LNCAP (cell line): ENCODE data around the gene FAM13A.
A peak's percentile ranks its signal among the peaks of the same experiment; 100 is the strongest.

ENCODE experiments used
- TF ChIP-seq, protein P1 (sequence below): fragments of 450-650 bp; IDR thresholded peaks from 2 replicates; pipeline ENCODE4 v1.5.1; 2017; ENCODE audit warnings: mild to moderate bottlenecking

The FAM13A gene

DNA sequence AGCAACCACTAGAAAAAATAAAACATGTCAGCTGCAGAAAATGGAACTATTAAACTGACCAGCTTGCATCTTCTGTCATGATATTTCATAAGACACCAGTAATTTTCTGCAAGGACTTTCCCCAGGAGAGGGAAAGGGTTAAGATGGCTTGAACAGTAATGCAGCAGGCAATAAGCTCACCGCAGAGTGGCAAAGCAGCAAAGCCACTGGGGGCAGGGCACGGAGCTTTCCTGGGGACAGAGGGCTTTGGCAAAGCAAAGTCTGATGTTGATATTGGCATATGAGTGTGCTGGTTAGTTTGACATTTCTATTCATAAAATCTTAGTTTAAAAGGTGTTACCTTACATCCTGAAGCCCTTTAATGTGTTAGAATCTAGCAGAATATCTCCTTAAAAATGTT lies 304.2 kb downstream of the FAM13A start:
- TF ChIP-seq, protein P1, sequence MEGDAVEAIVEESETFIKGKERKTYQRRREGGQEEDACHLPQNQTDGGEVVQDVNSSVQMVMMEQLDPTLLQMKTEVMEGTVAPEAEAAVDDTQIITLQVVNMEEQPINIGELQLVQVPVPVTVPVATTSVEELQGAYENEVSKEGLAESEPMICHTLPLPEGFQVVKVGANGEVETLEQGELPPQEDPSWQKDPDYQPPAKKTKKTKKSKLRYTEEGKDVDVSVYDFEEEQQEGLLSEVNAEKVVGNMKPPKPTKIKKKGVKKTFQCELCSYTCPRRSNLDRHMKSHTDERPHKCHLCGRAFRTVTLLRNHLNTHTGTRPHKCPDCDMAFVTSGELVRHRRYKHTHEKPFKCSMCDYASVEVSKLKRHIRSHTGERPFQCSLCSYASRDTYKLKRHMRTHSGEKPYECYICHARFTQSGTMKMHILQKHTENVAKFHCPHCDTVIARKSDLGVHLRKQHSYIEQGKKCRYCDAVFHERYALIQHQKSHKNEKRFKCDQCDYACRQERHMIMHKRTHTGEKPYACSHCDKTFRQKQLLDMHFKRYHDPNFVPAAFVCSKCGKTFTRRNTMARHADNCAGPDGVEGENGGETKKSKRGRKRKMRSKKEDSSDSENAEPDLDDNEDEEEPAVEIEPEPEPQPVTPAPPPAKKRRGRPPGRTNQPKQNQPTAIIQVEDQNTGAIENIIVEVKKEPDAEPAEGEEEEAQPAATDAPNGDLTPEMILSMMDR, result peak; percentile 16; the same call in 1 of the 2 replicates

DNA sequence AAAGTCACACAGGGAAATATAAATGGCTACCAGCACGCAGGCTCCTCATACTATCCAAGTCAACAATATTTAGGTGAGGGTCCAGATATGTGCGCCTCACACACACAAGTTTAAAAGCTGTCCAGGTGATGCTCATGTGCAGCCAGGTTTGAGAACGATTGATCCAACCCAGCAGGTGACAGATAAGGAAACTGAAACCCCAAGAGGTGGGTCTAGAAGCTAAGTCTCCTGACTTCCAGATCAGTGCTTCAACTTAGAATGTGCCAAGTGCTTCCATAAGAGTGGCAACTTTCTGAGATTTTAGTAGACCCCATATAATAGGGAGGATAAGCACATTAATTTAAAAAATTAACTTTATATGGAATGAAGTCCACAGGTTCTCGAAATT lies 304.9 kb downstream of the FAM13A start:
- TF ChIP-seq, protein P1, result no peak

DNA sequence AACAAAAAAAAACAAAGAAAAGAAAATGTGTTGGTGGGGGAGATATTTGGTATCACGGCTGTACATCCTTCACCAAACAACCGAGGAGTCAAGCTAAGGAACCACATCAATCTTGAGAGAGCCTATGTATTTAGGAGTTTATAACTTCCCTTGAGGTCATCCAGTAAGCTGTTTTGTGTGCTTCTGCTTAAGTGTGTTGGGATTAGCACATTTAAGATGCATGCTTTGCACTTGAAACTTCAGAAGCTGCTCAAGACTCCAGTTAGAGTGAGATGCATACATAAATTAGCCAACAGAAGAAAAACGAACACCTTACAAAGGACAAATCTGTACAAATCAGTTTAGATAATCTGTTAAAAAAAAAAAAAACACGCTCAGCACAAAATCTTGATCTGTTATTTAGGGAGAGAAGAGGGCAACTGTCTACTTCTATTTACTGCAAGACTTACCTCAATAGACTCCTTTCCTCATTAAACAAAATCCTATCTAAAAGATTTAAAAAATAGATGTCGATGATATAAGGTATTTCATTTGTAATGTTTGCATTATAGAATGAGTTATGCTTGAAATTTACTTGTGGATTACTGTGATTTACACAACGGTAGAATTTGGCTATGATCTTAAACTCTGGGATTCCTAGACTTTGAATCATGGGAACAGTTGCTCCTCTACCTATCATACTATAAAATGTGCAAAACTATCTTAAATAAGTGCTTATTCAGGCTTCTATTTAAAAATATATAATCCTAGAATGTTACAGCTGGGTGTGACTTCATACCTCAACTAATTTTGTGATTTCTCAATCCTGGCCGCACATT lies 305.5 kb downstream of the FAM13A start:
- TF ChIP-seq, protein P1, result no peak

DNA sequence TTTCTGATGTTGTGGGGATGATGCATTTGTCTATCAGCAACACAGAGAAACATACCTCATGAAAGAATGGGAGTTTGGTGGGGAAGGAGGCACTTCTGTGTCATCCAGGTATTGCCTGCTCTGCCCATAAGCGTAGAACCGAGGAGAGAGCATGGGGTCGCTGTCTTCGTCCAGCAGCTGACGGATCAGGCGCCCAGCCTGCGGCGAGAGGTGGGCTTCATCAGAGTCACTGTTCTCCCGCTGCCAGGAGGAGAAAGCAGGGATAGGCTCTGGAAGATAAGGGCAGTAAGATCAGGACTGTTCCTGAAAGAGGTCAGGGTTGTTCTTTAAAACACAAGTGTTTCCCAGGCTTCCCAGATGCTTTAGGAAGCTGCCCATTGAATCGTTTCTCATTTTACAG lies 306.6 kb downstream of the FAM13A start:
- TF ChIP-seq, protein P1, result no peak

DNA sequence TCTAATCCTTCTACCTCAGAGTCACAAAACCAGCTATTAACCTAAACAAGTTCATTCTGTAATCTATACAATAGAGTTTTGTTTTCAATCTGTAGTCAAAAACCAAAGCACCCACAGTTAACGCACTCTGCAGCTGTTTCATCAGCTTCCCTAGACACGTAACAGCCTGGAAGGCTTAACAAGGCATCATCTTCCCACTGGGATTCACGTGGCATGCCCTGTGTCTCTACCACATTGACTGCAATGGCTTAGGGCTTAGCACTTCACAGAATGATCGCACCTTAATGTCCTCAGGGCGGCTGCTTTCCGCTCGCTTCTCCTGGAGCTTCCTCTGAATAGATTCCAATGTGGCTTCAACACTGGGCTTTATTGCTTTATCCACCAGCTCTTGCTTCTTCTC lies 309.6 kb downstream of the FAM13A start:
- TF ChIP-seq, protein P1, result no peak

DNA sequence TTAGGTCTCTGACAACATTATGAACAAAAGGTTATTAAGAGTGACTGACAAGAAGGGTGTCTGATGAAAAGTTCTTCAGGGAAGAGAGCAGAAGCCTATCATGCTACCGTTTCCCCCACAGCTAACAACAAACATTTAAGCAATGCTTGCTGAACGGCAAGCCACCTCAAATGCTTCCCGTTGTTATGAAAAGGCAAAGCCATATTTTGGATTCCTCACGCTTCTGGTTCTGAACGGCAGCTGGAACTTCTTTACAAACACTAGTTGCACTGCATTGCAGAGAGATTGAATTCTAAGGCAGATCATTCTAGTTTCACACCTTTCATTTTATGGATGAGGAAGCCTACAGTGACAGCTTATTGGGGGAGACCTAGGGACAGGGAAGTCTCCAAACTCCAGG lies 310.8 kb downstream of the FAM13A start:
- TF ChIP-seq, protein P1, result no peak

DNA sequence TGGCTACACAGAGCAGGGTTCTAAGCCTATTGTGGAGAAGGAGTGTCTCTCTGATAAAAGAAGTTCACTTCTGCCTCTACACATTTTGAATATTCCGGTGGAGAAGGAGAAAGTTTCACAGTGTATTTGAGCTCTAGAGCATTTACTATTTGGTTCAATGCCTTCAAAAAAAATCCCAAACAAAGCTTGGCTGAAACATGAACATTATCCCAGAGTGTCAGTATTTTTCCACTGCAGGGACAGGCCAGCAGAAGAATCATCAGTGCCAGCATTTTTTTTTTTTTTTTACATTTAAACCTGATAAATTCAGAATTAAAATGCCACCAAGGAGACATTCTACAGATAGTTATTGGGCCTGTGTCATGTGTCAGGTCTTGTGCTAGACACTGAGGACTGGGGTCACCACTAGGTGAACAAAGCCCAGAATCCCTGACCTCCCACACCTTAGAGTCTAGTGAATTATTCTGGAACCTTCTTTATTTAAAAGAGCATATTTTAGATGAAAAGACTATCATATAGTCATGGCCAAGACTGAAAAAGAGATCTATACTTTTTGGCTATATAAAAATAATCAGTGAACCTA lies 311.3 kb downstream of the FAM13A start:
- TF ChIP-seq, protein P1, result no peak
